CD14-positive monocyte (primary cell): ENCODE measurements around the gene SELL. TPM values are rescaled to one million over a fixed set of nuclear protein-coding genes. Genes with fewer than 3 reads are reported as not detected.
"Not testable (repeated sequence)": the region's sequence is repeated elsewhere in the genome, so short reads cannot be mapped to it uniquely, and the experiment has no call there.

ENCODE experiments used
- DNase-seq, 3 donors: peaks; one replicate each; pipeline ENCODE4 v3.0.0-alpha.2; 2011 to 2022
- H2AFZ ChIP-seq: 2 replicates; pipeline ENCODE4 v1.6.0; 2012; ENCODE audit warnings: mild to moderate bottlenecking, low read depth, low read length, inconsistent platforms; ENCODE audit not compliant: insufficient read depth, poor library complexity, severe bottlenecking
- H3K27ac ChIP-seq, 2 donors: 1 replicate in 1 of 2; 2 replicates in 1 of 2; pipeline ENCODE4 v1.5.1; 2012 to 2013; ENCODE audit warnings: low read length in 2 of 2, control low read depth in 1 of 2, inconsistent platforms in 1 of 2, low read depth in 1 of 2, mild to moderate bottlenecking in 1 of 2
- H3K27me3 ChIP-seq, 2 donors: one replicate each; pipeline versions ENCODE4 v1.6.0 to v1.6.1; 2011 to 2013; ENCODE audit warnings: low read length in 2 of 2; ENCODE audit not compliant: control insufficient read depth in 2 of 2, insufficient read depth in 2 of 2
- H3K36me3 ChIP-seq, 2 donors: replicated peaks in 1 of 2; 1 replicate in 1 of 2; 2 replicates in 1 of 2; pipeline versions ENCODE4 v1.5.1 to v1.6.1; 2012 to 2013; ENCODE audit warnings: low read length in 2 of 2, control low read depth in 1 of 2, inconsistent platforms in 1 of 2, mild to moderate bottlenecking in 1 of 2; ENCODE audit not compliant: insufficient read depth in 2 of 2, control insufficient read depth in 1 of 2
- H3K4me1 ChIP-seq, 2 donors: 1 replicate in 1 of 2; 2 replicates in 1 of 2; pipeline versions ENCODE4 v1.5.1 to v1.6.1; 2012 to 2013; ENCODE audit warnings: low read length in 2 of 2, control low read depth in 1 of 2, inconsistent platforms in 1 of 2, mild to moderate bottlenecking in 1 of 2, moderate library complexity in 1 of 2; ENCODE audit not compliant: insufficient read depth in 2 of 2, control insufficient read depth in 1 of 2
- H3K4me2 ChIP-seq: replicated peaks from 2 replicates; pipeline ENCODE3; 2012; ENCODE audit warnings: low read length, moderate library complexity, mild to moderate bottlenecking; ENCODE audit not compliant: poor library complexity, severe bottlenecking; ENCODE audit errors: extremely low read depth
- H3K4me3 ChIP-seq, 3 experiments: fragments of 200-600 bp in 1 of 3; sonication (generic) in 1 of 3; replicated peaks in 1 of 3; 1 replicate in 2 of 3; 2 replicates in 1 of 3; pipeline ENCODE4 v1.5.1; 2011 to 2013; ENCODE audit warnings: low read length in 3 of 3, mild to moderate bottlenecking in 3 of 3, control low read depth in 2 of 3, low read depth in 2 of 3, inconsistent platforms in 1 of 3, moderate library complexity in 1 of 3
- H3K79me2 ChIP-seq: 2 replicates; pipeline ENCODE4 v1.6.0; 2012; ENCODE audit warnings: mild to moderate bottlenecking, control low read depth, inconsistent platforms, low read length, moderate library complexity; ENCODE audit not compliant: insufficient read depth
- H3K9ac ChIP-seq: 2 replicates; pipeline ENCODE4 v1.6.0; 2017; ENCODE audit warnings: low read length, mild to moderate bottlenecking; ENCODE audit not compliant: insufficient read depth, poor library complexity, severe bottlenecking
- H3K9me3 ChIP-seq, 2 donors: replicated peaks in 1 of 2; 1 replicate in 1 of 2; 2 replicates in 1 of 2; pipeline versions ENCODE4 v1.5.1 to v1.6.1; 2012 to 2013; ENCODE audit warnings: low read length in 2 of 2, control low read depth in 1 of 2; ENCODE audit not compliant: control insufficient read depth in 1 of 2, insufficient read depth in 1 of 2
- H4K20me1 ChIP-seq: 2 replicates; pipeline ENCODE4 v1.6.0; 2012; ENCODE audit warnings: mild to moderate bottlenecking, low read length, control low read depth, moderate library complexity; ENCODE audit not compliant: insufficient read depth
- H3K27ac Mint-ChIP-seq, 7 donors: one replicate each; pipeline ENCODE4 v1.8.0; 2020; ENCODE audit warnings: mild to moderate bottlenecking in 7 of 7, mixed read lengths in 7 of 7, moderate library complexity in 6 of 7, inconsistent platforms in 2 of 7
- H3K27me3 Mint-ChIP-seq, 3 donors: one replicate each; pipeline ENCODE4 v1.8.0; 2021 to 2022; ENCODE audit warnings: low read depth in 3 of 3, mild to moderate bottlenecking in 3 of 3, mixed read lengths in 3 of 3, moderate library complexity in 3 of 3, inconsistent platforms in 1 of 3
- H3K36me3 Mint-ChIP-seq, 2 donors: one replicate each; pipeline ENCODE4 v1.8.0; 2020; ENCODE audit warnings: mixed read lengths in 2 of 2, inconsistent platforms in 1 of 2, mild to moderate bottlenecking in 1 of 2
- H3K4me1 Mint-ChIP-seq: one replicate; pipeline ENCODE4 v1.8.0; 2020; ENCODE audit warnings: mild to moderate bottlenecking, mixed read lengths
- H3K4me3 Mint-ChIP-seq, 2 donors: one replicate each; pipeline ENCODE4 v1.8.0; 2020; ENCODE audit warnings: mild to moderate bottlenecking in 2 of 2, mixed read lengths in 2 of 2, moderate library complexity in 1 of 2
- H3K9me3 Mint-ChIP-seq, 7 donors: one replicate each; pipeline ENCODE4 v1.8.0; 2020 to 2022; ENCODE audit warnings: mixed read lengths in 7 of 7, mild to moderate bottlenecking in 6 of 7, moderate library complexity in 6 of 7, inconsistent platforms in 2 of 7
- CTCF ChIP-seq: fragments of 200-600 bp; IDR thresholded peaks from one replicate; pipeline ENCODE4 v1.8.0; 2022; ENCODE audit warnings: antibody characterized with exemption, mild to moderate bottlenecking
- WGBS: methylation state at CpG from one replicate; pipeline ENCODE4 v1.1.5; 2013; ENCODE audit warnings: missing lambda C conversion rate; ENCODE audit not compliant: insufficient coverage; 5-methylcytosine and 5-hydroxymethylcytosine counted together
- intact Hi-C, 2 donors: fragments of 100-400 bp; cut with micrococcal nuclease; formaldehyde crosslinking; loops; one replicate each; pipeline versions ENCODE4 v1.15.0 to v1.15.1; 2023
- polyA plus RNA-seq, 3 donors: library from polyadenylated mRNA; depleted of rRNA in 1 of 3; unstranded in 2 of 3; stranded (reverse) in 1 of 3; fragments of 300-500 nt in 2 of 3; fragments of >200 nt in 1 of 3; fragmentation: Illumina TruSeq in 2 of 3; gene quantifications; 1 replicate in 2 of 3; 2 replicates in 1 of 3; pipeline ENCODE4 v1.2.3, GENCODE V29; 2012 to 2021

The SELL gene
- polyA plus RNA-seq, 3 donors = 153 to 1,885 (median 1,118) TPM

- Mint-ChIP-seq H3K36me3 (peaks cover 0 to under 1% of the 10 kb centered on the region in 2 donors), H3K4me3 (no peak overlapping the region), H3K9me3 (no peaks in the 10 kb centered on the region), H3K27me3 (peaks cover 0 to 2% (median 0%) of the 10 kb centered on the region in 3 donors), H3K27ac (peak overlapping the region in 1 of 7 donors; percentile 10), H3K4me1 (peaks cover 4% of the 10 kb centered on the region)
- Histone ChIP-seq H3K9ac (no peak overlapping the region), H3K36me3 (no peaks in the 10 kb centered on the region), H2AFZ (no peak overlapping the region), H3K27ac (no peak overlapping the region), H3K4me1 (peaks cover 6% of the 10 kb centered on the region in 2 donors), H3K4me3 (no peak overlapping the region), H3K4me2 (no peak overlapping the region), H3K79me2 (no peaks in the 10 kb centered on the region), H3K27me3 (no peaks in the 10 kb centered on the region), H4K20me1 (no peaks in the 10 kb centered on the region), H3K9me3 (no peaks in the 10 kb centered on the region)
- no peak for DNase-seq
- 70% methylated on average over 2 of the region's 3 CpGs for WGBS
- intact Hi-C loops = no loop called here
- no peak for TF ChIP-seq CTCF
These were observed 27.8 kb downstream of the SELL start for GRCh38 chr1:169683661-169684060.

- H3K36me3 Mint-ChIP-seq, H3K36me3 ChIP-seq, H3K79me2 ChIP-seq, H3K9me3 Mint-ChIP-seq, H3K4me2 ChIP-seq, H3K4me3 ChIP-seq, H2AFZ ChIP-seq, H3K4me3 Mint-ChIP-seq, H3K27me3 ChIP-seq, H3K27ac ChIP-seq, H3K9ac ChIP-seq, H3K4me1 ChIP-seq, H3K9me3 ChIP-seq, H3K4me1 Mint-ChIP-seq, DNase-seq, intact Hi-C loops, H3K27me3 Mint-ChIP-seq, H4K20me1 ChIP-seq: not testable (repeated sequence)
- WGBS = 89% methylated on average over 4 of the region's 4 CpGs
- H3K27ac Mint-ChIP-seq = peak overlapping the region in 1 of 7 donors; percentile 10
These were observed 28.3 kb downstream of the SELL start for GRCh38 chr1:169683168-169683567.
